SH-SY5Y (cell line): ENCODE data around the gene ADAM12.

ENCODE experiments used
- GATA2 ChIP-seq: IDR thresholded peaks from 2 replicates; pipeline ENCODE4 v1.6.1; 2011; ENCODE audit warnings: mild to moderate bottlenecking, low read depth, low read length
- GATA3 ChIP-seq: IDR thresholded peaks from 2 replicates; pipeline ENCODE4 v1.6.1; 2011; ENCODE audit warnings: low read depth, mild to moderate bottlenecking, low read length, moderate library complexity

GRCh38 chr10:126175641-126176262 is 212.5 kb downstream of the ADAM12 start:
- TF ChIP-seq GATA2 = no peak
- no peak for TF ChIP-seq GATA3
